NCI-H748 treated with DMSO at 0.1 percent for 48 hours (cell line): ENCODE data around the gene ZNF557.

Experiments used
- DNase-seq: peaks from one replicate; lab custom pipeline; 2025; lab: John Stamatoyannopoulos, UW

The ZNF557 gene

DNA sequence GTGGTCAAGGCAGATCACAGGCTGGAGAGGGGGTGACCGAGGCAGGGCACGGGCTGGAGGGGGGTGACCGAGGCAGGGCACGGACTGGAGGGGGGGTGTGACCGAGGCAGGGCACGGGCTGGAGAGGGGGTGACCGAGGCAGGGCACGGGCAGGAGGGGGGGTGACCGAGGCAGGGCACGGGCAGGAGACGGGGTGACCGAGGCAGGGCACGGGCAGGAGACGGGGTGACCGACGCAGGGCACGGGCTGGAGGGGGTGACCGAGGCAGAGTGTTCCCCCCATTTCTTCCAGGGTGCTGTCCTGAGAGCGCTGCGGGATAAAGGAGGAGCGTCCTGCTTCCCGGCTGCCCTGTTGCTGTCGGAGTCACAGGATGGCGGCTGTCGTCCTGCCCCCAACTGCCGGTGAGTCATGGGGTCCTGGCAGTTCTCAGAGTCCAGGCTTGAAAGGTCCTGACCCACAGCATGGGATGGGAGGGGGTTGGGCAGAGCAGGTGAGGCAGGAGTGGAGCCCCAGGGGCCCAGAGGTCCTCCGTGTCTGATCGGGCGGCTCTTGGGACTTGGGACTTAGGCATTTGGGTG lies 5.3 kb downstream of the ZNF557 start:
- DNase-seq: no peak

DNA sequence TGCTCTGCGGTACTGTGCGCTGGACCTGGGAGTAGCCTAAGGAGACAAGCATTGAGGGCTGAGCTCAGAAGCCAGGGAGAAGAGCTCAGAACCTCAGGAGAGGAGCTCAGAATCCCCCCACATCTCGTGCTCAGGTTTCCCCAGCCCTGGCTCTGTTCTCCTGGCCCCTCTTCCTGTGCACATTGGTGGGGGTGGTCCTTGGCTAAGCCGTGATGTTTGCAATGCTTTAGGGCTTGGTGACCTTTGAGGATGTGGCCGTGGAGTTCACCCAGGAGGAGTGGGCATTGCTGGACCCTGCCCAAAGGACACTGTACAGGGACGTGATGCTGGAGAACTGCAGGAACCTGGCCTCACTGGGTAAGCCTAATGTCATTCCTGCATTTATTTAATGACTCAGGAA lies 6.6 kb downstream of the ZNF557 start:
- DNase-seq: no peak

DNA sequence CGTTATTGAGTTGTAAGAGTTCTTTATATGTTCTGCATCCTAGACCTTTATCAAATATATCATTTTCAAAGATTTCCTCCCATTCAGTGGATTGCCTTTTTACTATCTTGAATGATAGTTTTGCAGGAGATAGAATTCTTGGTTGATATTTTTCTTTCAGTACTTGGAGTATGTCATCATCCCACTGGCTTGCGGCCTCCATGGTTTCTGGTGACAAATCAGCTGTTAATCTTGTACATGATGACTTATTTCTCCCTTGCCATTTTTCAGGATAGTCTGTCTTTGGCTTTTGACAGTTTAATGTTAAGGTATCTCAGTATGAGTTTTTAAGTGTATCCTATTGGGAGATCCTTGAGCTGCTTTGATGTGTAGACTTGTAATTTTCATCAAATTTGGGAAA lies 8.5 kb downstream of the ZNF557 start:
- DNase-seq: no peak

DNA sequence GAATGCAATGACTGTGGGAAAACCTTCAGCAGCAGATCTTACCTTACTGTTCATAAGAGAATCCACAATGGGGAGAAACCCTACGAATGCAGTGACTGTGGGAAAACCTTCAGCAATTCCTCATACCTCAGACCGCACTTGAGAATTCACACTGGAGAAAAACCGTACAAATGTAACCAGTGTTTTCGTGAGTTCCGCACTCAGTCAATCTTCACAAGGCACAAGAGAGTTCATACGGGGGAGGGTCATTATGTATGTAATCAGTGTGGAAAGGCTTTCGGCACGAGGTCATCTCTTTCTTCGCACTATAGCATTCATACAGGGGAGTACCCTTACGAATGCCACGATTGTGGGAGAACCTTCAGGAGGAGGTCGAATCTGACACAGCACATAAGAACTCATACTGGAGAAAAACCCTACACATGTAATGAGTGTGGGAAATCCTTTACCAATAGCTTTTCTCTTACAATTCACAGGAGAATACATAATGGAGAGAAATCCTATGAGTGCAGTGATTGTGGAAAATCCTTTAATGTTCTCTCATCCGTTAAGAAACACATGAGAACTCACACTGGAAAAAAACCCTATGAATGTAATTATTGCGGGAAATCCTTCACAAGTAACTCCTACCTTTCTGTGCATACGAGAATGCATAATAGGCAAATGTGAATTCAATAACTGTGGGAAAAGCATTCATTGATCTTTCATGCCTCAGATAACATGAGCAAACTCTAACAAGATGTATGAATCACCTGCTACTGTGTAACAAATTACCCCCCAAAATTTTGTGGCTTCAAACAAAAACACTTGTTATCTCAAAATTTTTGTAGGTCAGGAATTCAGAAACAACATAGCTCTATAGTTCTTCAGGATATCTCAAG lies 13.8 kb downstream of the ZNF557 start:
- DNase-seq: no peak

DNA sequence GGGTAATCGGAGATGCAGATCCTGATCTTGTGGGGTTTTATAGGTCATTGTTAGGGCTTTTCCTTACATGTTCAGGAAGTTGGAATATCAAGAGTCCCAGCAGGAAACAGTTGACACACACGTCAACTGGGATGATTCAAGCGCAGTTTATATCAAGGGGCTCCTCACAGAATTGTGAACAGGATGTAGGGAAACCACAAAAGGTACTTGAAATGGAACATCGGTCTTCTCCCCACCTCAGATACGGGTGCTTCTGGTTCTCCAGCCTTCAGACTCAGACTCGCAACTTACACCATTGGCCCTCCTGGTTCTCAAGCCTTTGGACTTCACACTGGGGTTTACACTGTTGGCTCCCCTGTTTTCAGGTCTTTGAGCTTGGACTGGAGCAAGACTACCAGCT lies 19.5 kb downstream of the ZNF557 start:
- DNase-seq: no peak

DNA sequence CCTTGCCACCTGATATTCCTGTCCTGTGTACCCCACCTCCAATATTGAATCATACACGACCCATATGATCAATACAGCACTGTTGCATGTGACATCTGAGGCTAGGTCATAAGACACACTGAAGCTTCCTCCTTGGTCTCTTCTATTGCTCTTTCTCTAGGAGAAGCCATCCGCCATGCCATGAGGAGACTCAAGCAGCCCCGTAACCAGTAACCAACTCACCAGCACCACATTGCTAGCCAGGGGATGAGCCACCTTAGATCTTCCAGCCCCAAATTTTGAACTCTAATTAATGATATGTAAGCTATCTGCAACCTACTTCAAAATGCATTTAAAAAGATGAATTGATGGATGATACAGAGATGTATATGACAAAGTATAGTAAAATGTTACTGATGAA lies 28.6 kb downstream of the ZNF557 start:
- DNase-seq: no peak

DNA sequence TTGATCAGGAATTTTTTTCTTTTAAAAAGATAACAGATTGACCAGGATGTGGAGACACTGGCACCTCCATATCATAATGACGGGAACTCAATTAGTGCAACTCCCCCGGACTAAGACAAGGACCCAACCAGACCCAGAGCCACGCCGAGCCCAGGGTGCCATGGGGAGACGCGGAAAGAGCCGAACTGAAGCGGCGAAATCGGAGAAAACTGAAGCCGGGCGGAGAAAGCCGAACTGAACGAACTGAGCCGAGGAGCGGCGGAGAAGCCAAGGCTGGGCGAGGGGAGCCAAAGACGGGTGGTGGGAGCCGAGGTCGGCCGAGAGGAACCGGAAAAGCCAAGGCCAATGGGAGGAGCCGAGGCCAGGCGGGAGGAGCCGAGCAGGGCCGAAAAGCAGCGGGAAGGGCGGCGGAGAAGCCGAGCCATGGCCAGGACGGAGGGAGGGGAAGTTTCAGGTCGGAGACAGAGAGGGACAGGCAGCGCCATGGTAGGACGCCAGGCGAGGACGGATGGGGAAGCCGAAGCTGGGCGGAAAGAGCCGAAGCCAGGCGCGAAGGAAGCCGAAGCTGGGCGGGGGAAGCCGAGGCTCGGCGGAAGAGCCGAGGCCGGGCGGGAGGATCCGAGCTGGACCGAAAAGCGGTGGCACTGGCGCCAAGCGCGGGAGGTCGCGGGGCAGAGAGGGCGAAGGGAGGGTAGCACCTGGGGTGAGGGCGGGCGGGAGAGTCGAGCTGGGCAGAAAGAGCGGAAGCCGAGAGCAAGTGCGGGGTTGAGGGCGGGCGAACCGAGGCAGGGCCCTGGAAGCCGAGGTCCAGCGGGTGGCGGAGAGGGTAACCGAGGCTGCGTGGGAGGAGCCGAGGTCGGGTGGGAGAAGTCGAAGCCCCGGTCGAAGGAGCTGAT lies 29.4 kb downstream of the ZNF557 start:
- peak; percentile 82 for DNase-seq

DNA sequence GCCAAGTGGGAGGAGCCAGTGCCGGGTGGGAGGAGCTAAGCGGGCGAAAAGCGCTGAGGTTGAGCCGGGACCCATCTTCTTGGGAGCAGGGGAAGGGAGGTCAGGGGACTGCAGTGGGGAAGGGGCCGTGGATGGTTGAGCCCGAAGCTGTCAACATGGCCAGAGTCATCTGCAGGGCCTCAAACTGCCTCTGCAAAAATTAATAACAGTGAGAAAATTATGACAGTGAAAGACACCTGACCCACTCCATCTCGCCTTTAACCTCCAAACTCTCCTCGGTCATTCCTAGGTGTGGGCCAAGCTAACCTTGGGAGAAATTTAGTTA lies 30.1 kb downstream of the ZNF557 start:
- DNase-seq: no peak

DNA sequence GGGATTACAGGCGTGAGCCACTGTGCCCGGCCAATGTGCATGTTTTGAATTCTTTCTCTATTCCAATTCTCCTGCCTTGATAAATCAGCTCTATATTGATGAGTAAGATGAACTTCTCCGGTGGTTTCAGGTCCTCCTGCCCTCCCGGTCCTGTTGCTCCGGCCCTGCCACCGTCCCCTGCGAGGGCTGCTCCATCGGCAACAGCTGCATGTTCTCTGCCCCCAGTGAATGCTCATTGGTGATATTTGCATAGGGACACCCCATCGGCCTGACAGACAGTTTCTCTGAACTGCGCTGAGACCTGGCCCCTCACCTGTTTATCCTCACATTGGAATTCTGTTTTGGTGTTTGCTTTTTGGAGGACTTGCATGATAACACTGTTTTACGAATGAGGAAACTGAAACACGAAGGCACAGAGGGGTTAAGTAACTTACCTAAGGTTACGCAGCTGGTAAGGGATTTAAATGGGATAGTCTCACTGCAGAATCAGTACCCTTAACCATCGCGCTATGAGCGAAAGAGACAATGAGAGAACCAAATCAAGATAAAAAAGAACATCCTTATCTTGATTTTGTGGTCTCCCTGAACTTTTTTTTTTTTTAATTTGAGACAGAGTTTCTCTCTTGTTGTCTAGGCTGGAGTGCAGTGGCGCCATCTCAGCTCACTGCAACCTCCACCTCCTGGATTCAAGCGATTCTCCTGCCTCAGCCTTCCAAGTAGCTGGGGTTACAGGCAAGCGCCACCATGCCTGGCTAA lies 32.2 kb downstream of the ZNF557 start:
- DNase-seq: no peak

DNA sequence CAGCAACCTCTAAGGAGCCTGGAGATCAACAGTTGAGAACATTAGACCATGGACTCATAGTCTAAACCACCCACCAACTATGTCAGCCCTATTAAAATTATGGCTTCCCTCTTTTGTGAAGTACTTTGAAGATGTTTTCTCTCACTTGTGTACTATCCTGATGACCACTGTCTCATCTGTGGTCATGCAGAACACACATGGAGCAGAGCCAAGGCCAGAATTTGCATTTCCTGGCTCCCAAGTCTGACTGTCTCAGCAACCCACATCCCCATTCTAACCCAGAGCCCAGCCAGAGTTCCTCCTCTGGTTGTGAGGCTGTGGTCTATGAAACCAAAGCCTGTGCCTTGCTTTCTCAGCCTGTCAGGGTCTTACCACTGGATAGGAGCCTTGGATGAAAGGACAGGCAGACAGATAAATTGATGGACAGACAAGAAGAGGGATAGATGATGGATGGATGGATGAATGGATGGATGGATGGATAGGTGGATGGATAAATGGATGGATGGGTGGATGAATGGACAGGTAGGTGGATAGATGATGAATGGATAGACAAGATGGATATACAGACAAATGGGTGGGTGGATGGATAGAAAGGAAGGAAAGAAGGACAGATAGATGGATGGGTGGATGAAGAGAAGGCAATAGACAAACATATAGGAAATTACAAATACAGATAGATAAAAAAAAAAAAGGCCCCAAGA lies 35.4 kb downstream of the ZNF557 start:
- DNase-seq: no peak

DNA sequence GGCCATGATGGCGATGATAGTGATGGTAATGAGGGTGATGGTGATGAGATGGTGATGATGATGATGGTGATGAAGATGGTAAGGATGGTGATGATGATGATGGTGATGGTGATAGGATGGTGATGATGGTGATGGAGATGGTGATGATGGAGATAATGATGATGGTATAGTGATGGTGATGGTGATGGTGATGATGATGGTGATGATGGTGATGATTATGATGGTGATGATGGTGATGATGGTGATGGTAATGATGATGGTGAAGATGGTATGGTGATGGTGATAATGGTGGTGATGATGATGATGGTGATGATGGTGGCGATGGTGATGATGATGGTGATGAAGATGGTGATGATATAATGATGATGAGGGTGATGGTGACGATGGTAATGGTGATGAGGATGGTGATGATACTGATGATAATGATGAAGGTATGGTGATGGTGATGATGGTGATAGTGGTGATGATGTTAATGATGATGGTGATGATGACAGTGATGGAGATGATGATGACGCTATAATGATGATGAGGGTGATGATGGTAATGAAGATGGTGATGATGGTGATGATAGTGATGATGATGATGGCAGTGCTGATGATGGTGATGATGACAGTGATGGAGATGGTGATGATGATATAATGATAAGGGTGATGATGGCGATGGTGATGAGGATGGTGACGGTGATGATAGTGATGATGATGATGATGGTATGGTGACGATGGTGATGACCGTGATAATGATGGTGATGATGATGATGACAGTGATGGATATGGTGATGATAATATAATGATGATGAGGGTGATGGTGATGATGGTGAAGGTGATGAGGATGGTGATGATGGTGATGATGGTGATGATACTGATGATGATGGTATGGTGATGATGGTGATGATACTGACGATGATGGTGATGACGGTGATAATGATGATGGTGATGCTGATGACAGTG lies 37.5 kb downstream of the ZNF557 start:
- DNase-seq: no peak

DNA sequence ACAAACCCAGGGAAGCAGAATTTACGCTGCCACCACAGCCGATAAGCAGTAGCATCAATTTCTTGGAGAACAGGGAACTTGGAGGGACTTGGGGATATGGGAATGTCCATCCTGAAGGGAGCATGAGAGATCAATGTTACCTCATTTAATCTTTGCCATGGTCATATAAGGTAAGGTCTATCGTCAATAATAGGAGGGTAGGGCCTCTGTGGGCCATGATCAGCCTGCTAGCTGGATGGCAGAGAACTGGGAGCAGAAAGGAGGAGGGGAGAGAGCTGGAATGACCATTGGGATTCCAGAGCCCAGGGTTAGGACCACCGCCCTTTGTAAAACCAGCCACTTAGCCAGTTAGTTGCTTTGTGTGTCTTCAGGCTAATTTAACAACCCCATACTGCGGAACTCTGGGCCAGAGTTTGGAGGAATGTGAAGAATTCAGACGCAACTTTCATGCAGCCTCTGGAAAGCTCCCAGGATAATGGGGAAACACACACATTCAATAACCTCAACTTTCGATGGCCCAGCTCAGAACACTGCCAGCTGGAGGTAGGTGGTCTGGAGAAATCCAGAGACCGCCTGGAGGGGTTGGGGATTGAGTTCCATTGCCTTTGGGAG lies 40.3 kb downstream of the ZNF557 start:
- no peak for DNase-seq

DNA sequence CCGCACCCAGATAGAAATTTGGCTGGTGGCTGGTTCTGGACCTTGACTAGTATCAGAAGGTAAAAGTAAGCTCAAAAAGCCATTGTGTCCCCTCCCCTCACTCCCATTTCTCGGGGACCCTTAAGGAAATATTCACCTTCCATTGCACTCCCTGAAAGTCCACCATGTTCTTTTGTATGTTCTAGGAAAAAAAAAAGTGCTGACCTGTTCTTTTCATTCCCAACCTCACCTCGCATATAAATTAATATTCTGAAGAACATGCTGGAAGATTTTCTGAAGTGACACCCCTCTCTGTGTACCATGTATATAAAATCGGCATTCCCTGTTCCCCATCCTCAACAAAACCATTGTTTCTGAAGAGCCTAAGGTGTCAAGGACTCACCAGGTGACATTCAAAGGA lies 43.2 kb downstream of the ZNF557 start:
- no peak for DNase-seq

DNA sequence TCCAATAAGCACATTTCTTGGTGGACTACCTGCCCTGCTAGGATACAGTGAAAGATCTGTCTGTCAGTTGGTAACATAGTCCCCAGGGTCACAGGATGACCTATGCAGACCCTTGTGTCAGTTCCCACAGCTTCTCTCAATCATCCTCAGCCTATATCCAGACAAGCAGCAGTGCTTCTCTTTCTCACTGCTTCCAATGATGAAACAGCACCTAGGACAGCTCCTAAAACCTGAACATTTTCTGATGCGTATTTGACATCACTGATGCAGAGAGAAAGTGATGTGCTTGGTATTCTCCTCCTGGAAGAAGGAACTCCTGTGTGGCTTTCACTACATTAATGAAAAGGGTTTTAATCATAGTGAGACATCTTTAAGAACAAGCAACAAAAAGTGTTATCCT lies 43.7 kb downstream of the ZNF557 start:
- DNase-seq: no peak

DNA sequence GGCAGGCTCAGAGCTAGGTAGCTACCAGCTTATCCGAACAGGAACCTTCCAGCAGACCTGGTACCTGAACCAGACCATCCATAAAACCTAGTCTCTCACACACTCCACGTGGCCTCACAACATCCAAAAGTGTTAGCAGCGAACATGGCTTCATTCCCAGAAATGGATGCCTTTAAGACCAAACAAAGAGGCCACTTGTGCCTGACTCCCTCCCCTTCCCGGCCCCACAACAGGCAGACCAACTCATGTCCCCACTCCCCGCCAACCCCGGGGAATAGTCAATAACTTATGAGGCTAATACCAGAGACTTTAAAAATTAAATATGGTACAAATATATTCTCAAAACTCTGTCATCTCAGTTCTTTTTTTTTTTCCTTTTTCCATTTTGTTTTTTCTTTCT lies 46.2 kb downstream of the ZNF557 start:
- DNase-seq: no peak

DNA sequence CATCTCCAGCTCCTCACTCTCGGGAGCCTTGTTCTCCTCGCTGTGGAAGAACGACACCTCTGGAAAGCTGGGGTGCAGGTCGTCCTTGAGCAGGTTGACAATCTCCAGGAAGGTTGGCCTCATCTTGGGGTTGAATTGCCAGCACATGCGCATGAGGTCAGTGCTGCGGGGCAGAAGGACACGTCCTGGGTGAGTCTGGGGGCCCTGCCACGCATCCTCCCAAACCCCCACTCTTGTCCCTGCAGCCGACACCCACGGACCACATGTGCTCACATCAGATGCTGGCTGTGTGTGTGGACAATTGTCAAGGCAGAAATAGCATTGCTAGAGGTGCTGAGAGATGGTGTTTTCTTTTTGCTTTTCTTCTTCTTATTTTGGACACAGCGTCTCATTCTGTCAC lies 47.7 kb downstream of the ZNF557 start:
- DNase-seq: no peak

DNA sequence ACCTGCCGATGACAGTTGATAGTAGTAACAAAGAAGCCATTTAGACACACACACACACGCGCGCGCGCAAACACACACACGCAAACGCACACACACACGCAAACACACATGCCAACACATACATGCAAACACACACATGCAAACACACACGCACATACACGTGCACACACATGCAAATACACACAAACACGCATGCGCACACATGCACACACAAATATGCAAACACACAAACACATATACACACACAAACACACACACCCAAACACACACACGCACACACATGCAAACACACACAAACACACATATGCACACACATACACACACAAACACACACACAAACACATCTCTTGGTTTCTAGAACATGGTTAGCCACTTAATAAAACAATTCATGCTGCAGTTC lies 50.1 kb downstream of the ZNF557 start:
- DNase-seq: no peak

DNA sequence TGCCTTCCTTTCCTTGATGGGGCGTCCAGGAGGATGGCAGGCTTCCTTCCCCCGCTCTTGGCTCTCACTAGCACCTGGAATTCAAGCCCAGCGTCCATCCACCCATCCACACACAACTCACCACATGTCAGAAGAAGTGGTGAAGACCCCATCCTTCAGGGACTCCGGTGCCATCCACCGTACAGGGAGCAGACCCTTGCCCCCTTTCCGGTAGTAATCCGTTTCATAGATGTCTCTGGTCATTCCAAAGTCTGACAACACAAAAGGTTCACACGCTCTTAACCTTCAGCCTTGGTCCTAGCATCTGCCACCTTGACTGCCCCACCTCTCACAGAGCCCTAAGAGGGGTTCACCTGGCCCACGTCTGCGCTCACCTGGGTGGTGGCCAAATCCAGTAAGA lies 51.0 kb downstream of the ZNF557 start:
- no peak for DNase-seq

DNA sequence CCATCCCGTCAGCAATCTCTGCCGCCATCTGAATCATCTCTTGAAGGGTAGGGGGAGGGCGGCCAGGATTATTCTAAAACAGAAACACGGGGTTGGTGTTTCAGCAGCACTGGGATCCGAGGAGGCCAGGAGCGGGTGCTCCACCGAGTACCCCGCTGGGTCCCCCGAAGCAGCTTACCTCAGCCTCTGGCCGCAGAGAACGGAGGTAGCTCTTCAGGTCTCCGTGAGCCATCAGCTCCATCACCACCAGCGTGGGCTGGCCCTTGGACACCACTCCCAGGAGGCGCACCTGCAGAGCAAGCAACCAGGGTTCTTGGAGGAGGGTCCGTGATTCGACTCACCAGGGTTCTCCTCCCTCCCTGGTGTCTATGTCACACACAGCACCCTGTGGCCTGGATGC lies 53.2 kb downstream of the ZNF557 start:
- DNase-seq: no peak

DNA sequence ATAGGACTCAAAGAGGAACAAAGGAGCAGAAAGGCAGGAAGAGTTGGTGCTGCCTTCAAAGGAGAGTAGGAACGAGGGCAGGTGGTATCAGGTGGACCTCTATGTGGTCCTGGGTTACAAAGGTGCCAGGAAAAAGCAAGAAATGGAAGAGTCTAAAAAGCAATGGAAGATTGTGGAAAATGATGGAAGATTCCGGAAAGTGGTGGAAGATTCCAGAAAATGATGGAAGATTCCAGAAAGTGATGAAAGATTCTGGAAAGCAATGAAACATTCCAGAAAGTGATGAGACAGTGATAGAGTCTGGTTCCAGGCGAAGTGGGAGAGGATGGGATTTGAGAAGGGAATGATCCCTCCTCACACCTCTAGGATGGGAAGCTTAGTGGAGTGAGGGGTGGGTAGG lies 55.3 kb downstream of the ZNF557 start:
- no peak for DNase-seq
